ENCODE measurements around the gene EPHB2. TPM values are rescaled to one million over a fixed set of nuclear protein-coding genes. Genes with fewer than 3 reads are reported as not detected.
A peak's percentile ranks its signal among the peaks of the same experiment; 100 is the strongest.

Gene EPHB2
- total and polyA plus RNA-seq, 11 donors, result 0.11 to 6.3 (median 0.70) TPM

DNA sequence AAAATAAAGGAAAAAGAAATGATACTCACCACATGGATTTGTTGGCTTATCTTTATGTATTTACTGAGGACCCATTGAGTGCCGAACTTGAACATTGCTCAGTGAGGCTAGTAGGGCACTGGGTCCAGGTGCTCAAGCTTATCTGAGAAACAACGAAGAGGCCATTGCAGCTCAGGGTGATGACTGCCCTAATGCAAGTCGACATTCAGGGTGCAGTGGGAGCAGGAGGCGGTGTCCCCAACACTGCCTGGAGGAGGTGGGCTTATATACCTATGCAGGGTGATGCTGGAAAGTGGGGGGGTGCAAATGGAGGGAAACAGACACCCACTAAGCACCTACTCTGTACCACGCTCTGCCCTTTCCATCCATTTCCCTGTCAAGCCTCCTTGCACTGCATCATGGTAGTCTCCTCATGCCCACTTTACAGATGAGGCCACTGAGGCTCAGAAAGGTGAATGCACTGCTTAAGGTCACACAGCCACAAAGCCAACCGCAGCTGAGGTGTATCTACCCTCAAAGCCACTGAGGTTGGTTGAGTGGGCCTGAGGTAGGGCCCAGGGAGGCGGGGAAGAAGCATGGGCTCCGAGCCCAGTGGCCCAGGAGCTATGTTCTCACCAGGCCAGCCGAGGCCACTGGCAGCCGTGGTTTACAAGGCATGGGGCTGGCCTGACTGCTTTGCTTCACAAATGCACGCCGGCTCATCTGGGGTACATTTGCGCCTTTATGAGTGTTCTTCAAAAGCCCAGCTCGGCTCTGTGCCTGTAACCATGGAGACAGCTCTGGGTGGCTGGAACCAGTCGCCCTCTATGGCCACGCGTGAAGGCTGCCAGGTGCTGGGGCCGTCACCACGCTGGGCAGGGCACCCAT lies 103.8 kb downstream of the EPHB2 start:
- WGBS, 4 donors, result 76 to 84% (median 79%) methylated on average over 19 of the region's 19 CpGs
- intact Hi-C loops (cut with DNase I), result no loop called here
- no peaks in the 10 kb centered on the region for H3K27me3 ChIP-seq

GRCh38 chr1:22815043-22815365 lies 104.4 kb downstream of the EPHB2 start:
- Histone ChIP-seq H3K27ac (peak overlapping the region in 1 of 12 donors; percentile 68), H3K4me3 (no peak overlapping the region), H3K27me3 (no peaks in the 10 kb centered on the region), H3K36me3 (no peaks in the 10 kb centered on the region), H3K4me1 (peaks cover 0 to 11% (median 0%) of the 10 kb centered on the region in 12 donors), H3K9me3 (no peaks in the 10 kb centered on the region)
- ATAC-seq, result no peak
- WGBS, 4 donors, result 93 to 94% (median 93%) methylated on average over 5 of the region's 5 CpGs
- peak in 1 of 5 donors; percentile 10 for DNase-seq
- intact Hi-C loops (cut with DNase I), result no loop called here
- TF ChIP-seq, protein P1, sequence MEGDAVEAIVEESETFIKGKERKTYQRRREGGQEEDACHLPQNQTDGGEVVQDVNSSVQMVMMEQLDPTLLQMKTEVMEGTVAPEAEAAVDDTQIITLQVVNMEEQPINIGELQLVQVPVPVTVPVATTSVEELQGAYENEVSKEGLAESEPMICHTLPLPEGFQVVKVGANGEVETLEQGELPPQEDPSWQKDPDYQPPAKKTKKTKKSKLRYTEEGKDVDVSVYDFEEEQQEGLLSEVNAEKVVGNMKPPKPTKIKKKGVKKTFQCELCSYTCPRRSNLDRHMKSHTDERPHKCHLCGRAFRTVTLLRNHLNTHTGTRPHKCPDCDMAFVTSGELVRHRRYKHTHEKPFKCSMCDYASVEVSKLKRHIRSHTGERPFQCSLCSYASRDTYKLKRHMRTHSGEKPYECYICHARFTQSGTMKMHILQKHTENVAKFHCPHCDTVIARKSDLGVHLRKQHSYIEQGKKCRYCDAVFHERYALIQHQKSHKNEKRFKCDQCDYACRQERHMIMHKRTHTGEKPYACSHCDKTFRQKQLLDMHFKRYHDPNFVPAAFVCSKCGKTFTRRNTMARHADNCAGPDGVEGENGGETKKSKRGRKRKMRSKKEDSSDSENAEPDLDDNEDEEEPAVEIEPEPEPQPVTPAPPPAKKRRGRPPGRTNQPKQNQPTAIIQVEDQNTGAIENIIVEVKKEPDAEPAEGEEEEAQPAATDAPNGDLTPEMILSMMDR (IDR thresholded peaks at IDR 0.05), result no peak
- no peak for TF ChIP-seq POLR2A (IDR thresholded peaks at IDR 0.05)

More for the DNA sequence above, 103.8 kb downstream of the EPHB2 start:
- peaks cover 0 to 14% (median 0%) of the 10 kb centered on the region in 12 donors for H3K4me1 ChIP-seq
- TF ChIP-seq POLR2A (IDR thresholded peaks at IDR 0.05), result no peak
- no peak overlapping the region for H3K4me3 ChIP-seq
- ATAC-seq (peak in 1 of 4 donors; percentile 33), DNase-seq (peak in 1 of 5 donors; percentile 33)
- peak overlapping the region in 1 of 12 donors; percentile 68 for H3K27ac ChIP-seq
- H3K36me3 ChIP-seq, result no peaks in the 10 kb centered on the region
- no peaks in the 10 kb centered on the region for H3K9me3 ChIP-seq

GRCh38 chr1:22815421-22816066 lies 104.9 kb downstream of the EPHB2 start:
- DNase-seq (peak in 2 of 5 donors; percentile 17 to 24), ATAC-seq (peak in 1 of 4 donors; percentile 24)
- H3K27me3 ChIP-seq, result no peaks in the 10 kb centered on the region
- no peaks in the 10 kb centered on the region for H3K36me3 ChIP-seq
- no peak for TF ChIP-seq POLR2A (IDR thresholded peaks at IDR 0.05)
- TF ChIP-seq, protein P1 (IDR thresholded peaks at IDR 0.05), result no peak
- intact Hi-C loops (cut with DNase I), result no loop called here
- H3K4me3 ChIP-seq, result no peak overlapping the region
- 64 to 72% (median 67%) methylated on average over 12 of the region's 12 CpGs for WGBS, 4 donors
- H3K4me1 ChIP-seq, result peaks cover 0 to 11% (median 0%) of the 10 kb centered on the region in 12 donors
- peak overlapping the region in 2 of 12 donors; percentile 33 to 68 for H3K27ac ChIP-seq
- no peaks in the 10 kb centered on the region for H3K9me3 ChIP-seq

GRCh38 chr1:22816067-22816775 lies 105.6 kb downstream of the EPHB2 start:
- DNase-seq, result peak in 1 of 5 donors; percentile 17
- Histone ChIP-seq H3K4me3 (no peak overlapping the region), H3K27ac (peak overlapping the region in 1 of 12 donors; percentile 33), H3K9me3 (no peaks in the 10 kb centered on the region), H3K36me3 (no peaks in the 10 kb centered on the region), H3K27me3 (no peaks in the 10 kb centered on the region), H3K4me1 (peaks cover 0 to 11% (median 0%) of the 10 kb centered on the region in 12 donors)
- no peak for TF ChIP-seq POLR2A (IDR thresholded peaks at IDR 0.05)
- TF ChIP-seq, protein P1 (IDR thresholded peaks at IDR 0.05), result no peak
- intact Hi-C loops (cut with DNase I), result no loop called here
- WGBS, 4 donors, result 81 to 86% (median 85%) methylated on average over 9 of the region's 9 CpGs
- peak in 1 of 4 donors; percentile 29 for ATAC-seq
